ENCODE data around the gene DNAJC5. TPM values are rescaled to one million over a fixed set of nuclear protein-coding genes. Genes with fewer than 3 reads are reported as not detected.
A peak's percentile ranks its signal among the peaks of the same experiment; 100 is the strongest.
"Not testable (repeated sequence)": the region's sequence is repeated elsewhere in the genome, so short reads cannot be mapped to it uniquely, and the experiment has no call there.

The DNAJC5 gene
- total and polyA plus RNA-seq, 10 donors = 12.7 to 83.1 (median 58.6) TPM

DNA sequence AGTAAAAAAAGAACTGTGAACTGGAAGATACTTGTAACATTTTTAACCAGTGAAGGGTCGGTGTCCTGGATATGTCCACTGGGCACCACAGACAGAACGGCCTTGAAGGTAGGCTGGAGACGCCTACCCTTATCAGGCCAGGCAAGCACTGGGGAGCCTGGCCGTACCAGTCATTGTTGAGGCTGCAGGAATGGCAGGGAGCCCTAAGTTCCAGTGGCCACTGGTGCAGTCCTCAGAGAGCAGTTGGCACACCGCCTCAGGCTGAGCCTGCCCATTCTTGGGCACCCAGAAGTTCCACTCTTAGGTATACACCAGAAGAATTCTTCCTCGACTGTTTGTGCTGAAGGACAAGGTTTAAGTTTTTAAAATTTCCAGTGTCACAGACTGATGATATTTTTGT is 20.5 kb downstream of the DNAJC5 start:
- H3K4me1 ChIP-seq = peaks cover 12 to 75% (median 33%) of the 10 kb centered on the region in 6 donors
- TF ChIP-seq POLR2AphosphoS5 (IDR thresholded peaks at IDR 0.05) = peak in 1 of 3 donors; percentile 5
- no peak for TF ChIP-seq POLR2A (IDR thresholded peaks at IDR 0.05)
- no peak for DNase-seq
- H3K4me3 ChIP-seq = no peak overlapping the region
- H3K9me3 ChIP-seq = peaks cover 0 to 15% (median 13%) of the 10 kb centered on the region in 8 donors
- no peaks in the 10 kb centered on the region for H3K27me3 ChIP-seq (replicated peaks in 1 of 7)
- H3K27ac ChIP-seq = no peak overlapping the region
- intact Hi-C loops (cut with DNase I; ENCODE audit: low total_unique reads) = no loop called here
- H3K36me3 ChIP-seq = peaks cover 0 to 67% (median 18%) of the 10 kb centered on the region in 6 donors
- 82 to 95% (median 93%) methylated on average over 6 of the region's 6 CpGs for WGBS, 5 donors

DNA sequence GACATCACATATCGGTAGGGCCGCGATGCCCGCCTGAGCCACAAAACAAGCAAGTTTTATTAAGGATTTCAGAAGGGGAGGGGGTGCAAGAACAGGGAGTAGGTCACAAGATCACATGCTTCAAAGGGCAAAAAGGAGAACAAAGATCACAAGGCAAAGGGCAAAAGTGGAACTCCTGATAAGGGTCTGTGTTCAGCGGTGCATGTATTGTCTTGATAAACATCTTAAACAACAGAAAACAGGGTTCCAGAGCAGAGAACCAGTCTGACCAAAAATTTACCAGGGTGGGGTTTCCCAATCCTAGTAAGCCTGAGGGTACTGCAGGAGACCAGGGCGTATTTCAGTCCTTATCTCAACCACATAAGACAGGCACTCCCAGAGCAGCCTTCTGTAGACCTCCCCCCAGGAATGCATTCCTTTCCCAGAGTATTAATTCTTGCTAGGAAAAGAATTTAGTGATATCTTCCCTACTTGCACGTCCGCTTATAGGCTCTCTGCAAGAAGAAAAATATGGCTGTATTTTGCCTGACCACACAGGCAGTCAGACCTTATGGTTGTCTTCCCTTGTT is 21.5 kb downstream of the DNAJC5 start:
- intact Hi-C loops (cut with DNase I; ENCODE audit: low total_unique reads); H3K4me3 ChIP-seq; H3K27me3 ChIP-seq (replicated peaks in 1 of 7); H3K27ac ChIP-seq; DNase-seq: not testable (repeated sequence)
- peaks cover 4 to 66% (median 23%) of the 10 kb centered on the region in 6 donors for H3K4me1 ChIP-seq
- peaks cover 0 to 15% (median 13%) of the 10 kb centered on the region in 8 donors for H3K9me3 ChIP-seq
- WGBS, 5 donors = 86 to 96% (median 95%) methylated on average over 8 of the region's 8 CpGs
- H3K36me3 ChIP-seq = peaks cover 0 to 77% (median 20%) of the 10 kb centered on the region in 6 donors

DNA sequence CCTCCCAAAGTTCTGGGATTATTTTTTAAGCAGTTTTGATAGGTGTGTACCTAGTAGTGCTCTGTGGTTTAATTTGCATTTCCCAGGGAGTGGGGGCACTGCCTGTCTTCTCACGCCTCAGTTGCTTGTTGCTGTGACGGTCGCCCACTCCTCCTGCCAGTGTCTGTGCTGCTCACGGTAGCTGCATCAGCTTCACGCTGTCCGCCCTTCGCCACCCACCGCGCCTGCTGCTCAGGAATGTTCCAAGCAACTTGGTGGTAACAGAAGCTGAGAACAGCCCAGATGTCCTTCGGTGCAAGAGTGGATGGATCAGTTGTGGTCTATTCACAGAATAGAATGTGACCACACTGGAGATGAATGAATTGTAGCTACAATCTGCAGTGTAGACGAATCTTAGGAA is 22.9 kb downstream of the DNAJC5 start:
- Histone ChIP-seq H3K4me1 (peaks cover 0 to 56% (median 15%) of the 10 kb centered on the region in 6 donors), H3K4me3 (no peak overlapping the region), H3K27me3 (replicated peaks in 1 of 7) (no peaks in the 10 kb centered on the region), H3K9me3 (peaks cover 0 to 15% (median 13%) of the 10 kb centered on the region in 8 donors), H3K36me3 (peaks cover 0 to 91% (median 27%) of the 10 kb centered on the region in 6 donors), H3K27ac (no peak overlapping the region)
- no peak for DNase-seq
- WGBS, 5 donors = 79 to 89% (median 80%) methylated on average over 11 of the region's 11 CpGs
- intact Hi-C loops (cut with DNase I; ENCODE audit: low total_unique reads) = no loop called here
- peak; percentile 15 to 61 (median 35) for TF ChIP-seq POLR2AphosphoS5 (IDR thresholded peaks at IDR 0.05)
- TF ChIP-seq, protein P1, sequence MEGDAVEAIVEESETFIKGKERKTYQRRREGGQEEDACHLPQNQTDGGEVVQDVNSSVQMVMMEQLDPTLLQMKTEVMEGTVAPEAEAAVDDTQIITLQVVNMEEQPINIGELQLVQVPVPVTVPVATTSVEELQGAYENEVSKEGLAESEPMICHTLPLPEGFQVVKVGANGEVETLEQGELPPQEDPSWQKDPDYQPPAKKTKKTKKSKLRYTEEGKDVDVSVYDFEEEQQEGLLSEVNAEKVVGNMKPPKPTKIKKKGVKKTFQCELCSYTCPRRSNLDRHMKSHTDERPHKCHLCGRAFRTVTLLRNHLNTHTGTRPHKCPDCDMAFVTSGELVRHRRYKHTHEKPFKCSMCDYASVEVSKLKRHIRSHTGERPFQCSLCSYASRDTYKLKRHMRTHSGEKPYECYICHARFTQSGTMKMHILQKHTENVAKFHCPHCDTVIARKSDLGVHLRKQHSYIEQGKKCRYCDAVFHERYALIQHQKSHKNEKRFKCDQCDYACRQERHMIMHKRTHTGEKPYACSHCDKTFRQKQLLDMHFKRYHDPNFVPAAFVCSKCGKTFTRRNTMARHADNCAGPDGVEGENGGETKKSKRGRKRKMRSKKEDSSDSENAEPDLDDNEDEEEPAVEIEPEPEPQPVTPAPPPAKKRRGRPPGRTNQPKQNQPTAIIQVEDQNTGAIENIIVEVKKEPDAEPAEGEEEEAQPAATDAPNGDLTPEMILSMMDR (IDR thresholded peaks at IDR 0.05 in 8 of 11, conservative IDR thresholded peaks at IDR 0.05 in 3 of 11) = no peak

DNA sequence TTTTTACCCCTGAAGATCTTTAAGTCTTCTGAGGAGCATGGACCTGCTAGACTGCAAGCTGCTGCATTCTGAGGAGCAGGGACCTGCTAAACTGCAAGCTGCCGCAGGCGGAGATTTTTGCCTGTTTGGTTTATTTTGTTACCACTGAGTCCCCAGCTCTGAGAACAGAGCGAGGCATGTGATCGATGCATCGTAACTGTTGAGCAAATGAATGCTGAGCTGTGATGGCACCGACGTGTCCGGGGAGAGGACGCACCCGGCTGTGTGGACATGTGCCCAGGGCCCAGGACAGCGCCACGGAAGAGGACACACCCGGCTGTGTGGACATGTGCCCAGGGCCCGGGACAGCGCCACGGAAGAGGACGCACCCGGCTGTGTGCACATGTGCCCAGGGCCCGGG is 24.2 kb downstream of the DNAJC5 start:
- WGBS, 5 donors = 78 to 95% (median 92%) methylated on average over 13 to 19 of the region's 19 CpGs
- H3K4me1 ChIP-seq = peaks cover 0 to 55% (median 11%) of the 10 kb centered on the region in 6 donors
- no peak for TF ChIP-seq POLR2A (IDR thresholded peaks at IDR 0.05)
- TF ChIP-seq, protein P1 (IDR thresholded peaks at IDR 0.05 in 8 of 11, conservative IDR thresholded peaks at IDR 0.05 in 3 of 11) = no peak
- TF ChIP-seq POLR2AphosphoS5 (IDR thresholded peaks at IDR 0.05) = no peak

DNA sequence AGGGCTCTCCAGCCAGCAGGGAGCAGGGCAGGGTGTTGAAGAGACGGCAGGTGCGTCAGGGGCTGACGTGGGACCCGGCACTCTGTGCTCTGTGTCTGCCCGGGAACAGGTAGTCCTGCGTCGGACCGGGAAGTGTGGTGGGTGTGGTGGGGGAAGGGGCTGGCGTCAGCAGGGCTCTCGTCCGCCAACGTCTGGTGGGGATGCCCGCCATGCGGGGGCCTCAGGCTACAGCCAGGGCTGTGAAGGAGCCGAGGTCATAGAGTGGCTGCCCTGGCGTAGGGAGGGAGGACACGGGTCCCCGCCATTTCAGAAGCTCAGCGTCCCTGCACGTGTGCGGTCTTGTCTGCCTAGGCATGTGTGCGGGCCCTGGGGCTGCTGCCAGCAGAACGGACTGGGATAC is 25.3 kb downstream of the DNAJC5 start:
- Histone ChIP-seq H3K4me1 (peaks cover 0 to 52% (median 10%) of the 10 kb centered on the region in 6 donors), H3K9me3 (peaks cover 0 to 15% (median 13%) of the 10 kb centered on the region in 8 donors), H3K4me3 (no peak overlapping the region), H3K27ac (no peak overlapping the region), H3K36me3 (peaks cover 0 to 91% (median 29%) of the 10 kb centered on the region in 6 donors), H3K27me3 (replicated peaks in 1 of 7) (no peaks in the 10 kb centered on the region)
- WGBS, 5 donors = 90 to 98% (median 94%) methylated on average over 22 to 23 of the region's 23 CpGs
- DNase-seq = no peak
- TF ChIP-seq POLR2A (IDR thresholded peaks at IDR 0.05) (no peak), POLR2AphosphoS5 (IDR thresholded peaks at IDR 0.05) (peak in 2 of 3 donors; percentile 14 to 64)
- intact Hi-C loops (cut with DNase I; ENCODE audit: low total_unique reads) = no loop called here

More for the DNA sequence above, 24.2 kb downstream of the DNAJC5 start:
- Histone ChIP-seq H3K27ac (no peak overlapping the region), H3K4me3 (no peak overlapping the region), H3K27me3 (replicated peaks in 1 of 7) (no peaks in the 10 kb centered on the region), H3K9me3 (peaks cover 0 to 15% (median 13%) of the 10 kb centered on the region in 8 donors), H3K36me3 (peaks cover 0 to 91% (median 27%) of the 10 kb centered on the region in 6 donors)
- intact Hi-C loops (cut with DNase I; ENCODE audit: low total_unique reads) = no loop called here
- DNase-seq = no peak
